Vein endothelial cell (primary cell): Measurements from ENCODE around the gene OR5AK2. TPM values are rescaled to one million over a fixed set of nuclear protein-coding genes. Genes with fewer than 3 reads are reported as not detected.

Source experiments
- total RNA-seq: library from RNA; depleted of rRNA; stranded (reverse); fragments of >200 nt; gene quantifications from 2 replicates; pipeline ENCODE4 v1.2.3, GENCODE V29; 2012

Gene OR5AK2, protein sequence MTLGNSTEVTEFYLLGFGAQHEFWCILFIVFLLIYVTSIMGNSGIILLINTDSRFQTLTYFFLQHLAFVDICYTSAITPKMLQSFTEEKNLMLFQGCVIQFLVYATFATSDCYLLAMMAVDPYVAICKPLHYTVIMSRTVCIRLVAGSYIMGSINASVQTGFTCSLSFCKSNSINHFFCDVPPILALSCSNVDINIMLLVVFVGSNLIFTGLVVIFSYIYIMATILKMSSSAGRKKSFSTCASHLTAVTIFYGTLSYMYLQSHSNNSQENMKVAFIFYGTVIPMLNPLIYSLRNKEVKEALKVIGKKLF
- total RNA-seq: not detected in 2 replicates

GRCh38 chr11:56988614-56989013, at the start of gene OR5AK2:
TSS of gene OR5AK2 (plus strand) at chr11:56988914. CDS start at chr11:56988914, 0 bp downstream.

Other genes starting within 250 kb of the OR5AK2 start
- gene OR9G4, start 240.2 kb upstream of the OR5AK2 start, total RNA-seq: not detected in 2 replicates
- gene LRRC55, start 193.0 kb downstream of the OR5AK2 start, total RNA-seq: not detected in 2 replicates
- 0.48 TPM in 1 of 2 replicates, not detected in the other for gene APLNR, start 248.3 kb downstream of the OR5AK2 start, total RNA-seq